ENCODE data around the gene RYR1.

RYR1 gene

DNA sequence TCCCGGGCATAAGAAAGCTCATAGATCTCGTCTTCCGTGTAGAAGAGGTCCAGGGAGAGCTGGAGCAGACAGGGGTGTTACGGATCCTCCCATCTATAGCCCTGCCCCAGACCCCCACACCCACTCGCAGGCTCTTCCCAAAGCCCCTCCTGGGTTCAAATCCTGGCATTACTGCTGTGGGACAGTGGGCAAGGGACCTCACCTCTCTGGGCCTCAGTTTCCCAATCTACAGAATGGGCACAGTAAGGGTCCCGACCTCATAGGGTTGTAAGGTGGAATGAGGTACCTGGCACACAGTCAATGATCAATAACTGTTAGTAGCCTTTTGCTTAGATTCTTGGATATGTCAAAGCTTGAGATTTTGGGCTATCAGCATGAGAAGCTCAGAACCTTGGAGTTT is 20.1 kb upstream of the RYR1 start:
- H3K4me2 ChIP-seq (ENCODE audit: low read depth, low read length, poor library complexity, severe bottlenecking): no peak overlapping the region
- no peak overlapping the region for H2AFZ ChIP-seq (ENCODE audit: low read length)
- H3K4me3 ChIP-seq (ENCODE audit: low read length, poor library complexity, severe bottlenecking): no peak overlapping the region
- no peaks in the 10 kb centered on the region for H3K79me2 ChIP-seq (ENCODE audit: insufficient read depth, low read length)
- H3K27me3 ChIP-seq (ENCODE audit: insufficient read depth, low read length, poor library complexity, severe bottlenecking): no peaks in the 10 kb centered on the region
- no peaks in the 10 kb centered on the region for H3K9me3 ChIP-seq (ENCODE audit: insufficient read depth, low read depth, low read length)
- no peaks in the 10 kb centered on the region for H3K4me1 ChIP-seq (ENCODE audit: insufficient read depth, low read length, poor library complexity, severe bottlenecking)
- H4K20me1 ChIP-seq (ENCODE audit: insufficient read depth, low read length, poor library complexity, severe bottlenecking): no peaks in the 10 kb centered on the region
- no peaks in the 10 kb centered on the region for H3F3A ChIP-seq (ENCODE audit: low read depth)
- no peaks in the 10 kb centered on the region for H3K36me3 ChIP-seq (ENCODE audit: insufficient read depth, low read length)
- no peaks in the 10 kb centered on the region for H3K9me2 ChIP-seq (replicated peaks; ENCODE audit: low read depth, low read length)
- TF ChIP-seq, protein P1, sequence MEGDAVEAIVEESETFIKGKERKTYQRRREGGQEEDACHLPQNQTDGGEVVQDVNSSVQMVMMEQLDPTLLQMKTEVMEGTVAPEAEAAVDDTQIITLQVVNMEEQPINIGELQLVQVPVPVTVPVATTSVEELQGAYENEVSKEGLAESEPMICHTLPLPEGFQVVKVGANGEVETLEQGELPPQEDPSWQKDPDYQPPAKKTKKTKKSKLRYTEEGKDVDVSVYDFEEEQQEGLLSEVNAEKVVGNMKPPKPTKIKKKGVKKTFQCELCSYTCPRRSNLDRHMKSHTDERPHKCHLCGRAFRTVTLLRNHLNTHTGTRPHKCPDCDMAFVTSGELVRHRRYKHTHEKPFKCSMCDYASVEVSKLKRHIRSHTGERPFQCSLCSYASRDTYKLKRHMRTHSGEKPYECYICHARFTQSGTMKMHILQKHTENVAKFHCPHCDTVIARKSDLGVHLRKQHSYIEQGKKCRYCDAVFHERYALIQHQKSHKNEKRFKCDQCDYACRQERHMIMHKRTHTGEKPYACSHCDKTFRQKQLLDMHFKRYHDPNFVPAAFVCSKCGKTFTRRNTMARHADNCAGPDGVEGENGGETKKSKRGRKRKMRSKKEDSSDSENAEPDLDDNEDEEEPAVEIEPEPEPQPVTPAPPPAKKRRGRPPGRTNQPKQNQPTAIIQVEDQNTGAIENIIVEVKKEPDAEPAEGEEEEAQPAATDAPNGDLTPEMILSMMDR (conservative IDR thresholded peaks at IDR 0.05; ENCODE audit: low read length): no peak
- no peak for TF ChIP-seq EZH2phosphoT487 (IDR thresholded peaks at IDR 0.05; ENCODE audit: borderline replicate concordance)
- H3K9ac ChIP-seq (ENCODE audit: low read depth, low read length, poor library complexity, severe bottlenecking): no peak overlapping the region

DNA sequence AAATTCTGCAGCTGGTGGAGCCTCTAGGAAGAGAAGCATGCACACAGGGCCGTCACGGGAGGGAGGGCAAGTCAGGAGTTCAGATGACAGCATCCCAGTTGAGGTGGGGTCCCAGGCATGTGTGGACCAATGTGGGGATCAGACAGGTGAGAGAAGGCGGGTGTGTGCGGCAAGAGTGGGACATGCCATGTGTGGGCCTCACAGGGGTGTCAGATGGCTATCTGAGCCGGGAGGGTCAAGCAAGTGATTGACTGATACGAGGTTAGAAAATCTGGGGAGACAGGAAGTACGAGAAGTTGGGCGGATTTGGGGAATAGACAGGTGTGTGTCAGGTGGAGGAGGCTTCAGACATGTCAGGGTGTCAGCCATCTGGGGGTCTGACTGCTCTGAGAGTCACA is 16.3 kb upstream of the RYR1 start:
- Histone ChIP-seq H3K4me2 (ENCODE audit: low read depth, low read length, poor library complexity, severe bottlenecking) (no peak overlapping the region), H3K9ac (ENCODE audit: low read depth, low read length, poor library complexity, severe bottlenecking) (no peak overlapping the region), H3K9me2 (replicated peaks; ENCODE audit: low read depth, low read length) (no peaks in the 10 kb centered on the region), H3K9me3 (ENCODE audit: insufficient read depth, low read depth, low read length) (no peaks in the 10 kb centered on the region), H3K4me1 (ENCODE audit: insufficient read depth, low read length, poor library complexity, severe bottlenecking) (no peaks in the 10 kb centered on the region), H3K36me3 (ENCODE audit: insufficient read depth, low read length) (no peaks in the 10 kb centered on the region), H3K79me2 (ENCODE audit: insufficient read depth, low read length) (no peaks in the 10 kb centered on the region), H3K4me3 (ENCODE audit: low read length, poor library complexity, severe bottlenecking) (no peak overlapping the region), H2AFZ (ENCODE audit: low read length) (no peak overlapping the region), H4K20me1 (ENCODE audit: insufficient read depth, low read length, poor library complexity, severe bottlenecking) (no peaks in the 10 kb centered on the region), H3F3A (ENCODE audit: low read depth) (no peaks in the 10 kb centered on the region), H3K27me3 (ENCODE audit: insufficient read depth, low read length, poor library complexity, severe bottlenecking) (no peaks in the 10 kb centered on the region)
- TF ChIP-seq, protein P1 (conservative IDR thresholded peaks at IDR 0.05; ENCODE audit: low read length): no peak
- no peak for TF ChIP-seq EZH2phosphoT487 (IDR thresholded peaks at IDR 0.05; ENCODE audit: borderline replicate concordance)

DNA sequence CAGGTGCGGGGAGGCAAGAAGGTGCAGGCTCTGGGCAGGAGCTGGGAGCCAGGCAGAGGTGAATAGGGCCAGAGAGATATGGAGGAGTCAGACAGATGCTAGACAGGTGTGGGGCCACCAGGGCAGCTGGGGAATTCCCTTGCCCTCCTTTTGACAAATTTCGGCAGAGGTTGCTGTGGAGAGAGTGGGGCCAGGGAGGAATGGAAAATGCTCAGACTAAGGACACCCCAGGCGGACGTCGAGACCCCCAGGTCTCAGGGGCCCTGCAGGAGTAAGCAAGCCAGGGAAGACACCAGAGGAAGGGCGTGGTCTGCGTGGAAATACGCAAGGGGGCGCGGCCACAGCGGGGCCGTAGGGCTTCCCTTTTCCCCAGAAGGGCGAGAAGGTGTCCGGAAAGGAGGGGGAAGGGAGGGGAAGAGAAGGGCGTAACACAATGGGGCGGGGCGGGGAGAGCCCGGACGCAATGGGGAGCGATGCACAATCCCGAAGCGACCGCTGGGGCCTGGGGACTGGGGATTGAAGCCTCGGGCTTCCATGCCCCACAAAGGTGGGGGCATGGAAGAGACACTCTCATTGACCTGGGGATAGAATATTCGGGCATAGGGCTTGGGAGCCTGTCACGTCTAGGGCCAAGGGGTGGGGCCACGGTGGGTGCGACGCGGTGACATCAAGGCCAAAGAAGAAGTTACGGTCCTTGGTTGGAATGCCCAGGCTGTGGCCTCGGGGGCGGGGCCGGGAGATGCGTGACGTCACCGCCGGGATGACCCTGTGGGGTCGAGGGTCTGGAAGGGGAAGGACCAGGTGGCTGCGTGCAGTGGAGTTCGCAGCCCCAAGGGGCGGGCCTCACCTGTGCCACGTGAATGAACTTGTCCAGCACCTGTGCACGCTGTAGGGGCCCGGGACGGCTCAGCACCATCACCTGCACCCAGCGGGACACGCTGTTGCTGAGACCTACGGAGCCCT is 15.7 kb upstream of the RYR1 start:
- no peak for TF ChIP-seq EZH2phosphoT487 (IDR thresholded peaks at IDR 0.05; ENCODE audit: borderline replicate concordance)
- TF ChIP-seq, protein P1 (conservative IDR thresholded peaks at IDR 0.05; ENCODE audit: low read length): no peak
- no peaks in the 10 kb centered on the region for H4K20me1 ChIP-seq (ENCODE audit: insufficient read depth, low read length, poor library complexity, severe bottlenecking)
- H3K36me3 ChIP-seq (ENCODE audit: insufficient read depth, low read length): no peaks in the 10 kb centered on the region
- H3F3A ChIP-seq (ENCODE audit: low read depth): no peaks in the 10 kb centered on the region
- no peaks in the 10 kb centered on the region for H3K4me1 ChIP-seq (ENCODE audit: insufficient read depth, low read length, poor library complexity, severe bottlenecking)
- H3K79me2 ChIP-seq (ENCODE audit: insufficient read depth, low read length): no peaks in the 10 kb centered on the region
- no peak overlapping the region for H3K9ac ChIP-seq (ENCODE audit: low read depth, low read length, poor library complexity, severe bottlenecking)
- no peak overlapping the region for H2AFZ ChIP-seq (ENCODE audit: low read length)
- H3K9me2 ChIP-seq (replicated peaks; ENCODE audit: low read depth, low read length): no peaks in the 10 kb centered on the region
- H3K27me3 ChIP-seq (ENCODE audit: insufficient read depth, low read length, poor library complexity, severe bottlenecking): no peaks in the 10 kb centered on the region
- no peak overlapping the region for H3K4me2 ChIP-seq (ENCODE audit: low read depth, low read length, poor library complexity, severe bottlenecking)
- H3K4me3 ChIP-seq (ENCODE audit: low read length, poor library complexity, severe bottlenecking): no peak overlapping the region
- H3K9me3 ChIP-seq (ENCODE audit: insufficient read depth, low read depth, low read length): no peaks in the 10 kb centered on the region

Measured in Loucy (cell line).